Esophagus squamous epithelium (tissue), 4 donors: ENCODE data around the gene SCGB2B2.

Experiments used
- POLR2A ChIP-seq, 4 donors: fragments of 450-650 bp; IDR thresholded peaks; one replicate each; pipeline ENCODE4 v1.6.1; 2017; ENCODE audit warnings: antibody characterized with exemption in 4 of 4, mild to moderate bottlenecking in 4 of 4, moderate library complexity in 3 of 4
- TF ChIP-seq, protein P1 (sequence below), 6 experiments: fragments of 450-650 bp in 4 of 6; fragments of 200-600 bp in 2 of 6; sonication (generic) in 2 of 6; IDR thresholded peaks; one replicate each; pipeline ENCODE4 v1.5.1; 2016 to 2019; ENCODE audit warnings: antibody characterized with exemption in 6 of 6, mild to moderate bottlenecking in 4 of 6, moderate library complexity in 4 of 6

DNA sequence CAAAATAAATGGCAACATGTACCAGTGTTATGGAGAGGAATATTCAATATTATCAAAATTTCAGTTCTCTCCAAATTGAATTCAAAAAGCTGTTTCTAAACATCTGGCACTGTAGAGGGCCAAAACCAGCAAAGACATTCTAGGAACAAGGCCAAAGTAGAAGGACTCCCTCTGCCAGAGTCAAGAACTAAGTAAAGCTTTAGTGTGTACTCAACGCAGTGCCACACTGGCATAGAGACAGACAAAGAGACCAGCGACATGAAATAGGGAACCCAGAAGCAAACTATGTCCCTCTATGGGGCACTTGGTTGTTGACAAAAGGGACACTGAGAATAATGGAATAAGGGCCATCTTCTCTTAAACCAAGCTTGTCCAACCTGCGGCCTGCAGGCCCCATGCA lies 15.6 kb downstream of the SCGB2B2 start:
- TF ChIP-seq, protein P1, sequence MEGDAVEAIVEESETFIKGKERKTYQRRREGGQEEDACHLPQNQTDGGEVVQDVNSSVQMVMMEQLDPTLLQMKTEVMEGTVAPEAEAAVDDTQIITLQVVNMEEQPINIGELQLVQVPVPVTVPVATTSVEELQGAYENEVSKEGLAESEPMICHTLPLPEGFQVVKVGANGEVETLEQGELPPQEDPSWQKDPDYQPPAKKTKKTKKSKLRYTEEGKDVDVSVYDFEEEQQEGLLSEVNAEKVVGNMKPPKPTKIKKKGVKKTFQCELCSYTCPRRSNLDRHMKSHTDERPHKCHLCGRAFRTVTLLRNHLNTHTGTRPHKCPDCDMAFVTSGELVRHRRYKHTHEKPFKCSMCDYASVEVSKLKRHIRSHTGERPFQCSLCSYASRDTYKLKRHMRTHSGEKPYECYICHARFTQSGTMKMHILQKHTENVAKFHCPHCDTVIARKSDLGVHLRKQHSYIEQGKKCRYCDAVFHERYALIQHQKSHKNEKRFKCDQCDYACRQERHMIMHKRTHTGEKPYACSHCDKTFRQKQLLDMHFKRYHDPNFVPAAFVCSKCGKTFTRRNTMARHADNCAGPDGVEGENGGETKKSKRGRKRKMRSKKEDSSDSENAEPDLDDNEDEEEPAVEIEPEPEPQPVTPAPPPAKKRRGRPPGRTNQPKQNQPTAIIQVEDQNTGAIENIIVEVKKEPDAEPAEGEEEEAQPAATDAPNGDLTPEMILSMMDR (IDR thresholded peaks at IDR 0.05): no peak
- TF ChIP-seq POLR2A (IDR thresholded peaks at IDR 0.05): no peak
